Activated T-cell treated with anti-CD3 and anti-CD28 coated beads, Interleukin-2, amount 50 U/mL, for 1 hour (primary cell): Measurements from ENCODE around the gene NTN1.
"Not testable (repeated sequence)": the region's sequence is repeated elsewhere in the genome, so short reads cannot be mapped to it uniquely, and the experiment has no call there.

Source experiments
- DNase-seq: peaks from one replicate; pipeline ENCODE4 v3.0.0-alpha.2; 2020

Gene NTN1

DNA sequence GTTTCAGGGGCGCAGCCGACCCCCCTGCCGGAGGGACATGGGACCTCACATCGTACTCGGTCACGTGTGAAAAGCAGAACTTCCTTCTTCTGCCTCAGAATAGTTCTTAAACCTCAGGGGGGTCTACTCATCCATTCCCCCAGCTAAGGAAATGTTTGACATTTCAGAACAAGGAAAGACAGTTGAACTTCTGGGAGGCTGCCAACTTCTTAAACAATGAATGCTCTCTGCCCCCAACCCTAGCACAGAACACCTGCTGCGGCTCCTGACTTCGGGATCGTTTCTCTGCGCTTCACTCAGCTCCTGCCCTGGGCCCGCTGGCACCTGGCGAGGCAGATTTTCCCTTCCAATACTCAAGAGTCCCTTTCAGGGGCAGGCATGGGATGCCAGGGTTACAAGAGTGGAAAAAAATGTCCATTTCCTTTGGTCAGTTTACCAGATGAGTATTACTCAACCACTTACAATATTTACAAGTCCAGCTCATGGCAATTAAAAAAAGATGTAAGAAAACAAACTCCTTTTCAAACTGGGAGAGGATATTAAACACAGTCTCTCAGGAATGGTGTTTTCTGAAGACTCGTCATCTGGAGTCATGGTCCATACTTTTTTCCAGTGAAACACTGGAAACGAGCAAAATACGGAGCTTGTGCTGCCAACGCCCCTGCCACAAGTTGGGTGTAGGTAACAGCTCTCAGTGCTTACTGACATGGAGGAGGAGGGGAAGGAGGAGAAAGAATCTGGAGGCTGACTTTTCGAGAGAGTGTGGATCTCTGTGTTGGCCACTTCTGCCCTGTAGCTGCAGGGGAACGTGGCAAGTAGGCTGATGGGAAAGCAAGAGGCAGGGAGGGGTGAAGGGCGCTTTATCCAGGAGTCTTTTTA lies 235.7 kb downstream of the NTN1 start:
- no peak for DNase-seq

DNA sequence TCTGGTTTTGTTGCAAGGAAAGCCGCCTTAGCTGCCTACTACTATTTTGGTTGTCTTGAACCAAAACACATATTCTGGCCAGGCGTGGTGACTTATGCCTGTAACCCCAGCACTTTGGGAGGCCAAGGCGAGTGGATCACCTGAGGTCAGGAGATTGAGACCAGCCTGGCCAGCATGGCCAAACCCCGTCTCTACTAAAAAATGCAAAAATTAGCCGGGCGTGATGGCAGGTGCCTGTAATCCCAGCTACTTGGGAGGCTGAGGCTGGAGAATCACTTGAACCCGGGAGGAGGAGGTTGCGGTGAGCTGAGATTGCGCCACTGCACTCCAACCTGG lies 236.3 kb downstream of the NTN1 start:
- DNase-seq = not testable (repeated sequence)

DNA sequence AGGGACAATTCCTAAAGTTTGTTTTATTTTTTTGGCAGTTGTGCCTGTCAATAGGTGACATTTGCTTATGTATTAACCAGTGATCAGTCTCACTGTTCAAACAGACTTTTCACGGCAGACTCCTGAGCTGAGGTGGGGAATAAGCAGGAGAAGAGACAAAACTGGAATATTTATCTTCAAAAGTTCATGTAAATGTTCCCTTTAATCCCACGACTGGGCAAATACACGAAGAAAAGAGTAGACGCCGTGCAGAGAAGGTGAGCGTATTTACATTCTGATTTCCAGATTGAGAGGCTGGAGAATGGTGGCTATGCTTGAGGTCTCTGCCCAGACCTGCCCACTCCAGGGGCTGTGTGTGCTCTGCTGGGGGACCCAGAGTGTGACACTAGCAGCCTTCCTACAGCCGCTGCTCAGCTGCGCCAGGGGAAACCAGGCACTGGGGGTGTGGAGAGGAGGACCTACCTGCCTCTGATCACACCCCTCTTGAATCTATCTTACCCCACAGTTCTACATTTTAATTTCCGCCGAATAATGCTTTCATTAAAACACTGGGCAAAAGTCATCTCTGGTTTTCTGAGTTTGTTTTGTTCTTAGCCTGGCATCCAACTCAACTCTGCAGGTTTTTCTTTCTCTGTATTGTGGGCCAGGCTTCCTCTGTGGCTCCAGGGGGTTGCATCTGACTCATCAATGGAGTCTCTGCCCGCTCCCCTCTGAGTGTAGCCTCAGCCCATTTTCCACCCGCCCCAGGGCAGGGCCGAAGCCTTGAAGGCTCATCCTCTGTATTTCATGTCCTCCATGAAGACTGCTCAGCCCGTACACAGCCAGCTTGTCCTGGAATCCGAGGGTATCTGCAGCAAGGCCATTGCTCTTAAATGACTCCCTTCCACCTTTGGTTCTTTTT lies 237.1 kb downstream of the NTN1 start:
- no peak for DNase-seq

DNA sequence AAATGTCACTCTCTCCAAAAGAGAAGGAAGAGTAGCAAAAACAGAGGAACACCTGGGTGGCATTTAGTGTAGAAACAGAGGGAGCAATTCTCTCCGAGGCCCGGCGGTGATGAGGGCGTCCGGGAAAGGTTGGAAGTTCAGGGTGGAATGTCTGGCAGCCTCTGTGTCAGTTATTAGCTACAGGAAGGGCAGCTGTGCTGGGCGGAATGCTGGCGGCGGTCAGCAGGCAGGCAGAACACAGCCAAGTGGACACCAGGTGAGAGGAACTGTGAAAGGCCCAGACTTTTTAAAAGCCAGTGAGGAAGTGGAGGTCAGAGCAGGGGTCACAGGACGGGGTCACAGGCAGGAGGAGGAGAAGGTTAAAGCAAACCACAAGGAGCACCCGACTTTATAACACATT lies 238.1 kb downstream of the NTN1 start:
- no peak for DNase-seq

DNA sequence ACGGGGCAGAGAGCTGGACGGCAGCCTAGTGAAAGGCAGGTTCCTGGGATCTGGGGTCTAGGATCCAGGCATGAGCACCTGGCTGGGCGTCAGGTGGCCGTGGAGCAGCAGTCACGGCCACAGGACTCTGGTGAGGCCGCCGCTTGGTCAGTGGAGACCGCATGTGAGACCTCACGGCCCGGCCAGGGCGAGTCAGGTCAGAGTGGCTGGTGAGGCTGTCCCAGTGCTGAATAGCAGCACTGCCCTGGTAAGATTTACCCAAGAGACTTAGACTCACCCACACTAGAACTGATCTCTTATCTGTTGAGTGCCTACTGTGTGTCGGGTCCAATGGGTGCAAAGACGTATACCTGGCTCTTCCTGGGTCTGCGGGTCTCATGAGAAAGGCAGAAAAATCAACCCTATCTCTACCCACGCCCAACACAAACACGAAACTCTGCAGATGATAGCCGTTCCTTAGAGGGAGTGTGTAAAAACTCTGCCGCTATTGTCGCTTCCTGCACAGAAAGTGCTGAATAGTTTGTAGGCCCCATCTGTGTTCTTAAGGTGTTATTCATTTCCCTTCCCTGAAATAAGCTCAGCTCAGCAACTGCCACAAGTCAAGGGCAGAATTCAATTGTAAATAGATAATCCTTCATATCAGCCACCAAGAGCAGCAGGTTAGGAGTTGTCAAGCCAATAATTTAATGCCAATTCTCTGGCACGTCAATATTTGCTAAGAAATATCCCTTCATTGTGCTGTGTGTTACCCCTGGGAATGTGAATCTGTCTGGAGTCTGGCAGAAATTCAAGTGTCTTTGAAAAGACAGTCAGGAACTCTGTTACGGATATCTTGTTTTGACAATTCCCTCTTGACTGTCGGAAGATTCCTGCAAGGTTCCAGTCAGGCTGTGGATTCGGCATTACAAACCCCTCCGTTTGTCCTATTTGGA lies 240.0 kb downstream of the NTN1 start:
- no peak for DNase-seq

DNA sequence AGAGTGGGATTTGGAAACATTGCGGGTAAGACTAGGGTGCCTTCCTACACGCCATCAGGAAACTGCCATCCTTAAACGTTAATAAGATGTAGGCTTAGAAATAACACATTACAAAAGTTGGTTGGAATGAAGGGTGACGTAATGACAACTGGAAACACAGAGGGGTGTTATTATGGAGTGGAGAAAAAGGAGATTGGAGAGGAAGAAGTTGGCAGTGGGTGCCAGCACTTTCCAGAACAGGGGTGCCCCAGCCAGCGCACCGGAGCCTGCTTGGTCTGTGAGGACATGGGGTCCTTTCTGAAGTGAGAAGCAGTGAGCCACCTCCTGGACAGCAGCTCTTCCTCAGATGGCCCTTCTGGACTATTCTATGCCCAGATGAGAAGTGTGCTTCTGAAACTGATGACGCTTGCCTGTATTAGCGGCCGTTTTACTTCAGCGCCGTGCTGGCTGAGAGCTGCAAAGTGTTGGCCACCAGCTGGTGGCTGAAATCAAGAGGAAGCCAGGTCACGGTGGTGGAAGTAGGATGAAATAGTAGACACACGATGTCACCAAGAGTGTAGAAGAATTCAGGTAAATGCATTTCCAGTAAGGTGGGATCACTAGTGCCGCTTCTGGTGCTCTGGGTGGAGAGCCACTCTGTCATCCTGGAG lies 244.8 kb downstream of the NTN1 start:
- DNase-seq = no peak

DNA sequence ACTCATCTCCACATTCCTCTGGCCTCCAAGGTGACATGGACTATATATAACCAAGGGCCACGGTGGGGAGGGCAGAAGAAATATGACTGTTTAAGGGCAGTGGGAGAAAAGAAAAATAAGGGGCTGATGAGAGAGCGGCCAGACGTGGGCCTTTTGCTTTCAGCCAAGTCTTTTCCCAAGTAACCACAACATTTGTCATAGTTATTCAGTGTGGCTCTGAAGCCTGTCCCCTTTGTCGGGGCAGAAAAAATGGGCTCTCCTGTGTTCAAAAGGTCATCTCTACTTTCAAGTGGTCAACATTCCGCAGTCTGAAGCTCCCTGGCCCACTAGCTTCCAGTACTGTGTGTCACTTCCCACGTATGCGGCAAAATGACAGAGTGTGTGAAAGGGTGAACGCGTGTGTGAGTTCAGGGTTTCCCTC lies 245.4 kb downstream of the NTN1 start:
- DNase-seq = no peak

DNA sequence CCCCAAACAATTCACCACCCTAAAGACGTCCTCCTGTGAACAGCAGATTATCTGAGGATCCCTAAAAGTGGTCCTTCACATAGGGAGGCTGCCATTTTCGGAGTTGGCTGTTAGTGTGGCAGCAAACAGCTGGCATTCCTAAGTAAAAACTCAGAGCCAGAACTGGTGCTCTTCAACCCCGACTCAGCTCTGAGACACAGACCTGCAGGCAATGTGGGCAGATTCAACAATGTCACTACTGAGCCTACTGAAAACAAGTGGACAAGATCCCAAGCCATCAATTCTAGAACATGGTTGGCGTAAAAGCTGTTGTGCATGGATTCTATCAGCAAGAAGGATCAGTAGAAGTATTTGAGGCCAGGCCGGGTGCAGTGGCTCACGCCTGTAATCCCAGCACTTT lies 247.2 kb downstream of the NTN1 start:
- no peak for DNase-seq

DNA sequence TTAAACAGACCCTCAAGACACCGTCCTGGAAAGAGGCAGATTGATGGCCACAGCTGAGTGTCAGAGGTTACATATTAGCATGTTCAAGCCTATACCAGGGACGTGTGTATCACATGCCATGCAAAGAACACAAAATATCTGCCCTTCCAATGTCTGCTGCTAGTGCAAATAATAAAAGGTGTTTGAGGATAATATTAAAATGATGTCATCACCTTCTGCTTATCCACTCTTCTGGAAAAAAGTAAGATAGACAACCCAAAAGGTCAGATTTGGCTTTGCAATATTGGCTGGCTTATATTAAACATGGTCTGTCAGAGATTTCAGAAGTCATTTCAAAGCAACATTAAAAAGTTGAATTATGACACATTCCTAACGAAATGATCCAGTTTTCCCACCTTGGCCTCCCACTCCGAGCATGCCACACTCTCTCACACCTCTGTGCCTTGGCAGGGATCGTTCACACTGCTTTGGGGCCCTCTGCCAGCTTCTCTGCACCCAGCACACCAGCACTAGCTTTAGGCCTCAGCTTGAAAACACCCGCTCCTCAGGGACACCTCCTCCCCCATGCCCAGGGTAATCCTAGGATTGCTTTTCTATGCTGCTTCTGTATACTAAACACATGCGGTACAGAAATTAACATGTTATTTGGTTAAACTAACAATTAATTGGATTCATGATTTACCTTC lies 248.2 kb downstream of the NTN1 start:
- DNase-seq = no peak

DNA sequence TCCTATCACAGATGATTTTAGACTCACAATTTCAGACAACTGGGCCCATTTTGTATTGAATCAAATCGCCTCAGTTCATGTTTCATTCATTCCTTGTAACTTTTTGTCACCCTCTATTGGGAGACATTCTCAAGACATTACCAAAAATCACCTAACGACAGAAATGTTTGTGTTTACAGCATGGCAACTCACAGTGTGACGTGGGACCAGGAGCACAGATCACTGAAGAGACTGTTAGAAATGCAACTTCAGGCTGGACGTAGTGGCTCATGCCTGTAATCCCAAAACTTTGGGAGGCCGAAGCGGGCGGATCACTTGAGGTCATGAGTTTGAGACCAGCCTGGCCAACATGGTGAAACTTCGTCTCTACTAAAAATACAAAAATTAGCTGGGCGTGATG lies 249.6 kb downstream of the NTN1 start:
- no peak for DNase-seq

DNA sequence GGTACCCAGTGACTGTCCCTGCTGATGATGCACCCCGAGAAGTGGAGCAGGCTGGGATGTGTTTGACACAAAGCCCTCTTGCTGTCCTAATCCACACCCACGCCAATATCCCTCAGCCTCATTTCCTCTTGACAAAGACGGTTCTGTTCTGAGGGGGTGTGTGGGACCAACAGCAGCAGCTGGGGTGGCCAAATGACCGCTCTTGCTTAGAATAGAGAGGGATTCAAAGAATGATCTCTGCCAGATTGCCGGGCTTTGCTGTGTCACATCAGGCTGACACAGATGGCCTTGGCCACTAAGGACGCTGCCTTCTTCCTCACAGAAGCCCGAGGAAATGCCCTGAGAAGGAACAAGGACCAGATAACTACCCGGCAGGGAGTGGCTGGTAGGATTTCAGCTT lies 250.7 kb downstream of the NTN1 start:
- no peak for DNase-seq

DNA sequence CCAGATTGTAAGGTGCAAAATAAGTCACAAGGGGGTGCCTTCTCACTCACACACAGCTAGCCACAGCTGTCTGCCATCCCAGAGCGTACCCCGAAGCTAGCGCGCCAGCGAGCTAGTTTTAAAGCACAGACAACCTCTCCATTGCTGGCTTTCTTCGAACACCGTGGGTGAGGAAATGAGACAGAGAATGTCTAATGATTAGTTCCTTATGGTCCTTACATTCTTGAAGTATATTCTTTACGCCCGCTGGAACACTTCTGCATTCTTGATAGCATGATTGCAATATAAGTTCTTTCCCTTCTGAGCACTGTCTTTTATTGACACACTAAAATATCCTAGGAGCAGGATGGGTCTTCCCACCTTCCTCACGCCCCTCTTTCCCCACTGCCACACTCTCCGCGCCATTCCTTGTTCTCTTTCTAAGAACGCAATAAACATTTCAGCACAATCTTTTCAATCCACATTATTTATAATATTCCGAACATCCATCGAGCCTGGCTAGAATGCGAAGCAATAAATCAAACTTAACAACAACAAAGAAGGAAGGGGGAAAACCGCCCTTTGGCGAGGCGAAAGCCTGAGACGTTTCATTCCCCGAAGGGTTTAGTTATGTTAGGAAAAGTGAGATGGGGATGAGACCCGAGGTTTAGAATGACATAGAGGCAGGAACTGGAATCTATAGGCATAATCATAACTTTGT lies 251.3 kb downstream of the NTN1 start:
- DNase-seq = no peak

DNA sequence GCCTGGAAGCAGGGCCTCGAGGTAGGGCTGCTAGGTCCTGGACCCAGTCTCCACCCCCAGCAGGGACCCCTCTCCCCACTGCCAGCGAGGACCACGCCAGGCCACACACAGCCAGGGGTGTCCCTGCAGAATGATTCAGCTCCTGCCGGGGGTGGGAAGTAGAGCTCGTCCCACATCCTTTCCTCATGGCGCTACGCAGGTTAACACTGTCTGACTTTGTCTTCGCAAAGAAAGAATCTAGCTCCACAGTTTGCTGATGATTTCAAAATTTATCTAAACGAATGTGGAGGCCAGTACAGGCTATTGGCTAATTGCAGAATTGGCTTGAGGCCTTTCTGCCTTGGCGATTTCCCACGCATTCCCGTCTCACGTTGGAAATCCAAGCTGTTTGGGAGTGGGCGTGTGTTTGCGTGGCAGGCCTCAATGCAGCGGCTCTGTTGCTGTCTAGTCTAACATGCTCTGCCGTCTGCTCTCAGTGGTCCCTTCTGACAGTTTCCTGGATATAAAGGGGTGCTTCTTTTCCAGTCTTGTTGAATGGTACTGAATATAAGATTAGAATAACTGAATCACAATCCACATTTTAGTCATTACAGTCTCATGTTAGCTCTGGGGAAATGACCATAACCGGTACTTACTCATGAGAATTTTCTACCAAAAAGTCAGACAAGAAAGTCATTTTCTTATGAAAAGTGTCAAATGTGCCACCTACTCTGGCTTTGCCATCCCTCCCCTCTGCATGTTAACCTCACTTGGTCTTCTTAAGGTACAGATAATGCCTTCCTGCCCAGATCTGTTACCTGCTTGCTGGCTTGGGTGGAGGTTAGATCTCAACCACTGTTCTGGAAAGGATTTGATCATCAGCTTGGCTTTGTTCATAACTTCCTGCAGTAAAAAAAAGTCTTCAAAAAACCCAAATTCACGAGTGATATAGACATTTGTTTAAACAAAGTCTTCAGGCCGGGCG lies 252.4 kb downstream of the NTN1 start:
- no peak for DNase-seq

DNA sequence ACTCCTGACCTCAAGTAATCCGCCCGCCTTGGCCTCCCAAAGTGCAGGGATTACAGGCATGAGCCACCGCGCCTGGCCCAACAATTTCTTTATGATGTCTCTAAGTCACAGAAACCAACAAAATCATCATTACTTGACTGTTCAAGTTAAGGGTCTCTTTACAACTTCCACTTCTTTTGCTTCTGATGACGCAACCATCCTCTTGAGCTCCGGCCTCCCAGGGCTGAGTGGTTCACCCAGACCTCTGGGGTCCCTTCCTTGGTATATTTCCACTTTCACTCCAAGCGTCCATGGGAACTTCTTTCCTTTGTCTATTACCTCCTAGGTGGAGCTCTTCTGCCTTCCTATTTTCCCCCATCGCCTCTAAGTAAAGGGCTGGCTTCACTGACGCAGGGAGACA lies 253.7 kb downstream of the NTN1 start:
- no peak for DNase-seq

DNA sequence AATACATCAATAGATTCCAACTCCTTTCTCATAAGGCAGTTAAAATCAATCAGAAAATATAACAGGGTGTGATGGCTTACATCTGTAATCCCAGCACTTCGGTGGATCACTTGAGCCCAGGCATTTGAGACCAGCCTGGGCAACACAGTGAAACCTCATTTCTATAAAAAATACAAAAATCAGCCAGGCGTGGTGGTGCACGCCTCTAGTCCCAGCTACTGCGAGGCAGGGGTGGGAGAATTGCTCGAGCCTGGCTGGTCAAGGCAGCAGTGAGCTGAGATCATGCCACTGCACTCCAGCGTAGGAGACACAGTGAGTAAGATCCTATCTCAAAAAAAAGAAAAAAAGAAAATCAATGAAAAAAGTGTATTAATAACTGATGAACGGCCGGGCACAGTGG lies 258.6 kb downstream of the NTN1 start:
- no peak for DNase-seq

DNA sequence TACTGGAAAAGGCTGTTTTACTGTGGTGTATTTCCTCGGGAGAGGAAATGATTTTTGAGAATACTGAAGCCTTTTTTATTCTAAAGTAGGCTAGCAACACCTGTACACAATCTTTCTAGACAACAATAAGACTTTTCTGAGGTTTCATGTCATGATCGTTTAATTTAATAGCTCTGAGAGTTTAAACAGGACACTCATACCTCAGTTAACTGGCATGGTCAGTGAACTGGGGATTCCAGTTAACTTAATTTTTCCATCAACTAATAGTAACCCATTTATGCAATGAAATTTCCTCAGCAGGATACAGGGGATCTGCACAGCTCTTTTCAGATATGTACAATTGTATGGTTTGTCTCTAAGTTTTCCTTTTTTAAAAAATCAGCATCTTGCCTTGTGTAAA lies 262.6 kb downstream of the NTN1 start:
- DNase-seq = no peak

DNA sequence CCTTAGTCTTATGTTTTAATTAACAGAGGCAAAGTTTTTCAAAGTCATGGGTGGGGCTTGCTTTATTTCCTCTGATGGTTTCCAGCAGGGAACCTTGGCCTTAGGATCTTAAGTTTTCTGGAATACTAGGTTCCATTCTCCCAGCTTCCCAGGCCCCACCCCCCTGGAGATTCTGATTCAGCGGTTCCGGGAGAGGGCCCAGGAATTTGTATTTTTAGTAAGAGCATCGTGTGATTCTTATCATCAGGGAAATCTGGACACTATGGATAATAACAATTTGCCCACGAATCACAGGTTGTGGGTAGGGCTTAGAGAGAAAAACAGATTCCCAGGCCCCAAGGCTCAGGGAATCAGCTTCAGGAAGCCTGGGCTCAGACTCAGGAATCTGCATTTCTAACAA lies 263.6 kb downstream of the NTN1 start:
- DNase-seq = no peak

DNA sequence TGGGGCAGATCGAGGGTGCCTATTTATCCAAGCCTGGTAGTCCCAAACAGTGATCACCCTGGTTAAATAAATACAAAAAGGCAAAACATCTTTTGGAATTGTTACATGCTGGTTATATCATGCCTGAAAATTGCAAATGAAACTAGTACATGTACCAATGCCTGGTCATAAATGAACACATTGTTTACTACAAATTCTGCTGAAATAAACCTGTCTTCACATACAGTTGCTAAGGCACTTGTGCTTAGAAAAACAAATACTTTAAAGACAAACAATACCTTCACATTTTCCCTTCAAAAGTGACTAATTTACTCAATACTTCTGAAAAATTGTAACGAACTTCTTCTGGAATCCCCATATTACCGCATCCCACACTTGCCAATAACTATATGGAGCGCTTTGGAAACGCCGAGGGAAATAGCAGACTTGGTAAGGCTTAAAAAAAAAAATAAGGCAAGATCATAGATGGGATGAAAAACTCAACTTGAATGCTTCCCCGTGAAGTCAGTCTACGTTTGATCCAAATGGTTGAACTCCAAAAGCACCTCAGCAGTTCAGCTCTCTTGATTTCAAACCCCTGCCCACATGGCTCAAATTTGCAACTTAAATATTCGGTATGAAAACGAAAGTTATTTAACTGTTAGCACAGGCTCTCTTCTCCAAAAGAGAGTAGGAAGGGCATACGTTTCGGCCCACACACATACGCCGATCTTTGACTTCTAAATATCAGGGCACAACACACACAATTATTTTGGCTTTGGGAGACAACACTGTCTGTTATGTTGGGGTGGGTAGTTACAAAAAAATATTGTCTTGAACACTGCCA lies 264.5 kb downstream of the NTN1 start:
- no peak for DNase-seq

DNA sequence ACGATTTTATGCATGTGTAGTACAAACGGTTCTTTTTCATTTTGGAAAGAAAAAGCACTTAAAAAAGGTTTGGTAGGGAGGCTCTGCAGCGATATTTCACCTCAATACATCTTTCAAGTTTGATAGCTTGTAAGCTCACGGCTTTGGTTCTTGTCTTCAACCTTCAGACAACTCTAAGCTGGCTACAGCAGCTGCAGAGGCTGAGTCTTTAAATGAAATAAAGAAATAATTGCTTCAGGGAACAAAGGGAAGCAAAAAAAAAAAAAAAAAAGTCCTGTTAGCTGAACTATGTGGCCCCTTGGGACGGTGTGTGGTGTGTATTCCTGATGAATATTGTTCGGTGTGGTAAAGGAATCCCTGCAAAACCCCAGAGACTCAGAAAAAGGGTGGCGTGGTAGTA lies 265.1 kb downstream of the NTN1 start:
- no peak for DNase-seq
